Central memory CD4-positive, alpha-beta T cell (primary cell): Measurements from ENCODE around the gene FAAP20.

Experiments
- DNase-seq: peaks from one replicate; pipeline ENCODE4 v3.0.0; 2022

The FAAP20 gene

GRCh38 chr1:2176615-2177014 lies 18.0 kb downstream of the FAAP20 start:
- no peak for DNase-seq

GRCh38 chr1:2175681-2176454 lies 18.7 kb downstream of the FAAP20 start:
- DNase-seq = no peak

- DNase-seq = no peak
Measured at GRCh38 chr1:2175055-2175414, 19.5 kb downstream of the FAAP20 start.

- peak; percentile 28 for DNase-seq
Measured at GRCh38 chr1:2174348-2175054, 20.1 kb downstream of the FAAP20 start.

- DNase-seq = no peak
Measured at GRCh38 chr1:2173546-2174347, 20.8 kb downstream of the FAAP20 start.

- DNase-seq = no peak
Measured at GRCh38 chr1:2172551-2173146, 21.9 kb downstream of the FAAP20 start.

- DNase-seq = no peak
Measured at GRCh38 chr1:2172012-2172411, 22.6 kb downstream of the FAAP20 start.

GRCh38 chr1:2170211-2170610 lies 24.4 kb downstream of the FAAP20 start:
- DNase-seq = no peak

GRCh38 chr1:2169200-2169836 lies 25.3 kb downstream of the FAAP20 start:
- DNase-seq = no peak

- DNase-seq = no peak
Measured at GRCh38 chr1:2168535-2168934, 26.0 kb downstream of the FAAP20 start.

- DNase-seq = no peak
Measured at GRCh38 chr1:2168090-2168489, 26.5 kb downstream of the FAAP20 start.

GRCh38 chr1:2166695-2167094 lies 27.9 kb downstream of the FAAP20 start:
- DNase-seq = no peak

- DNase-seq = no peak
Measured at GRCh38 chr1:2166254-2166653, 28.3 kb downstream of the FAAP20 start.

GRCh38 chr1:2165646-2166045 lies 28.9 kb downstream of the FAAP20 start:
- DNase-seq = no peak

GRCh38 chr1:2163205-2163604 lies 31.4 kb downstream of the FAAP20 start:
- no peak for DNase-seq

GRCh38 chr1:2160451-2161300 lies 33.9 kb downstream of the FAAP20 start:
- DNase-seq = no peak

GRCh38 chr1:2159124-2159523 lies 35.4 kb downstream of the FAAP20 start:
- DNase-seq = no peak

GRCh38 chr1:2158272-2158671 lies 36.3 kb downstream of the FAAP20 start:
- no peak for DNase-seq

GRCh38 chr1:2157856-2158255 lies 36.7 kb downstream of the FAAP20 start:
- no peak for DNase-seq

GRCh38 chr1:2156866-2157265 lies 37.7 kb downstream of the FAAP20 start:
- DNase-seq = no peak

GRCh38 chr1:2155788-2156187 lies 38.8 kb downstream of the FAAP20 start:
- DNase-seq = no peak

GRCh38 chr1:2155147-2155598 lies 39.4 kb downstream of the FAAP20 start:
- no peak for DNase-seq
